GM23338 (cell line): ENCODE measurements around the gene RBM38. TPM values are rescaled to one million over a fixed set of nuclear protein-coding genes. Genes with fewer than 3 reads are reported as not detected.
"Not testable (repeated sequence)": the region's sequence is repeated elsewhere in the genome, so short reads cannot be mapped to it uniquely, and the experiment has no call there.

ENCODE experiments used
- ATAC-seq: fragments of 200-7000 bp; cut with Tn5 transposase; 3 replicates; pipeline ENCODE4 v1.9.1; 2020
- DNase-seq: peaks from one replicate; pipeline ENCODE4 v3.0.0-alpha.2; 2015; ENCODE audit warnings: low spot score
- H2AFZ ChIP-seq: fragments of 200-600 bp; sonication (generic); 2 replicates; pipeline ENCODE4 v1.8.0; 2016; ENCODE audit warnings: antibody characterized with exemption, mild to moderate bottlenecking, moderate library complexity
- H3F3A ChIP-seq: fragments of 200-600 bp; sonication (generic); replicated peaks from 2 replicates; pipeline ENCODE4 v1.8.0; 2017; ENCODE audit warnings: antibody characterized with exemption, mixed run types, low read depth
- H3K27ac ChIP-seq: fragments of 200-600 bp; sonication (generic); 2 replicates; pipeline ENCODE4 v1.6.1; 2016; ENCODE audit warnings: low read depth
- H3K27me3 ChIP-seq: fragments of 200-600 bp; sonication (generic); 2 replicates; pipeline ENCODE4 v1.8.0; 2016; ENCODE audit warnings: mild to moderate bottlenecking, mixed run types, moderate library complexity; ENCODE audit not compliant: insufficient read depth
- H3K36me3 ChIP-seq: fragments of 200-600 bp; sonication (generic); 2 replicates; pipeline ENCODE4 v1.8.0; 2016; ENCODE audit warnings: mild to moderate bottlenecking; ENCODE audit not compliant: insufficient read depth
- H3K4me1 ChIP-seq: fragments of 200-600 bp; sonication (generic); 2 replicates; pipeline ENCODE4 v1.8.0; 2016; ENCODE audit warnings: mild to moderate bottlenecking, moderate library complexity; ENCODE audit not compliant: insufficient read depth
- H3K4me2 ChIP-seq: fragments of 200-600 bp; sonication (generic); 2 replicates; pipeline ENCODE4 v1.7.1; 2017; ENCODE audit warnings: mixed run types
- H3K4me3 ChIP-seq: fragments of 200-600 bp; sonication (generic); 2 replicates; pipeline ENCODE4 v1.6.1; 2016; ENCODE audit warnings: mixed run types
- H3K79me2 ChIP-seq: fragments of 200-600 bp; sonication (generic); replicated peaks from 2 replicates; pipeline ENCODE4 v1.8.0; 2017; ENCODE audit warnings: mild to moderate bottlenecking; ENCODE audit not compliant: insufficient read depth
- H3K9me2 ChIP-seq: fragments of 200-600 bp; sonication (generic); 2 replicates; pipeline ENCODE4 v1.8.0; 2017; ENCODE audit not compliant: insufficient read depth
- H4K20me1 ChIP-seq: fragments of 200-600 bp; sonication (generic); replicated peaks from 2 replicates; pipeline ENCODE4 v1.8.0; 2017; ENCODE audit warnings: mild to moderate bottlenecking; ENCODE audit not compliant: insufficient read depth
- H3K27ac Mint-ChIP-seq: 2 replicates; pipeline ENCODE4 v1.8.0; 2020; ENCODE audit warnings: inconsistent platforms, mild to moderate bottlenecking, moderate library complexity, mixed read lengths
- H3K27me3 Mint-ChIP-seq: 3 replicates; pipeline ENCODE4 v1.8.0; 2022; ENCODE audit warnings: low read depth, mild to moderate bottlenecking, moderate library complexity, mixed read lengths, inconsistent platforms; ENCODE audit not compliant: insufficient read depth, poor library complexity
- H3K36me3 Mint-ChIP-seq: 3 replicates; pipeline ENCODE4 v1.8.0; 2021; ENCODE audit warnings: low read depth, mild to moderate bottlenecking, inconsistent platforms, moderate library complexity, mixed read lengths
- H3K4me1 Mint-ChIP-seq: 3 replicates; pipeline ENCODE4 v1.8.0; 2020; ENCODE audit warnings: mild to moderate bottlenecking, inconsistent platforms, mixed read lengths
- H3K4me3 Mint-ChIP-seq: 3 replicates; pipeline ENCODE4 v1.8.0; 2021; ENCODE audit warnings: moderate library complexity, mild to moderate bottlenecking, inconsistent platforms, mixed read lengths
- H3K9me3 Mint-ChIP-seq: 3 replicates; pipeline ENCODE4 v1.8.0; 2020; ENCODE audit warnings: moderate library complexity, mild to moderate bottlenecking, inconsistent platforms, mixed read lengths
- CREB1 ChIP-seq: fragments of 250-450 bp; sonication (Bioruptor Pico); IDR thresholded peaks from 2 replicates; pipeline ENCODE4 v1.5.0; 2020; ENCODE audit warnings: low read depth, mild to moderate bottlenecking, moderate library complexity
- CTCF ChIP-seq, 2 experiments: fragments of 200-600 bp in 1 of 2; sonication (generic) in 1 of 2; conservative IDR thresholded peaks; 2 replicates each; pipeline versions ENCODE4 v1.5.1 to v1.6.1; 2016 to 2017; ENCODE audit warnings: antibody characterized with exemption in 2 of 2, low read depth in 2 of 2, mild to moderate bottlenecking in 2 of 2, moderate library complexity in 1 of 2
- EZH2 ChIP-seq: fragments of 200-600 bp; sonication (generic); IDR thresholded peaks from one replicate; pipeline ENCODE4 v1.8.0; 2017; ENCODE audit warnings: antibody characterized with exemption, mild to moderate bottlenecking, low read depth; ENCODE audit not compliant: unreplicated experiment
- POLR2AphosphoS5 ChIP-seq: IDR thresholded peaks from 2 replicates; pipeline ENCODE4 v1.6.1; 2016; ENCODE audit warnings: antibody characterized with exemption, low read depth
- ZNF114 ChIP-seq: fragments of 250-450 bp; sonication (Bioruptor Pico); IDR thresholded peaks from 2 replicates; pipeline ENCODE4 v1.5.0; 2020; ENCODE audit warnings: mild to moderate bottlenecking, moderate library complexity
- ZNF331 ChIP-seq: fragments of 250-450 bp; sonication (Bioruptor Pico); IDR thresholded peaks from 2 replicates; pipeline ENCODE4 v1.5.0; 2020; ENCODE audit warnings: low read depth, mild to moderate bottlenecking, moderate library complexity
- ZNF462 ChIP-seq: fragments of 250-450 bp; sonication (Bioruptor Pico); IDR thresholded peaks from 2 replicates; pipeline ENCODE4 v1.5.0; 2020; ENCODE audit warnings: mild to moderate bottlenecking, moderate library complexity
- polyA plus RNA-seq: library from polyadenylated mRNA; unstranded; fragments of >200 nt; fragmentation: Nextera tagmentation; extraction: Ambion mirVana; gene quantifications from 2 replicates; pipeline ENCODE4 v1.2.1, GENCODE V29; 2016
- total RNA-seq: library from RNA; depleted of rRNA; stranded (reverse); fragments of >200 nt; shearing (Covaris generic); gene quantifications from 2 replicates; pipeline ENCODE4 v1.2.3, GENCODE V29; 2014

RBM38 gene
- total and polyA plus RNA-seq, 2 experiments from 2014 or later = 22.9 to 80.5 TPM

- TF ChIP-seq CTCF (conservative IDR thresholded peaks at IDR 0.05; ENCODE audit: low read depth in 2 of 2) (no peak), CREB1 (CRISPR knock-in tag) (no peak), ZNF331 (no peak), POLR2AphosphoS5 (no peak), ZNF114 (CRISPR knock-in tag) (no peak), ZNF462 (no peak), EZH2 (no peak)
These were observed 41.0 kb upstream of the RBM38 start (continued) for GRCh38 chr20:57350081-57350710.

- H3K9me2 ChIP-seq, H3K27me3 ChIP-seq, H3K4me1 Mint-ChIP-seq, DNase-seq, H3K27ac ChIP-seq, H3K27ac Mint-ChIP-seq, H3K27me3 Mint-ChIP-seq, H3K4me1 ChIP-seq, H3F3A ChIP-seq, ATAC-seq, H3K9me3 Mint-ChIP-seq: not testable (repeated sequence)
- Mint-ChIP-seq H3K36me3 (peaks cover 29% of the 10 kb centered on the region), H3K4me3 (peak overlapping the region; percentile 93)
- peaks cover 22% of the 10 kb centered on the region; the same call in 1 of the 2 replicates for H3K36me3 ChIP-seq
- H3K79me2 ChIP-seq = peaks cover 33% of the 10 kb centered on the region
- peaks cover 13% of the 10 kb centered on the region; the same call in 1 of the 2 replicates for H4K20me1 ChIP-seq
- peak overlapping the region; percentile 93; the same call in 1 of the 2 replicates for H3K4me2 ChIP-seq
- 0 out of 2 replicates have a peak overlapping the region, but pooled peaks have one; percentile 92 for H2AFZ ChIP-seq
- H3K4me3 ChIP-seq = peak overlapping the region; percentile 80
These were observed 40.5 kb upstream of the RBM38 start for GRCh38 chr20:57350726-57351041.
